ENCODE data around the gene VWA7. TPM values are rescaled to one million over a fixed set of nuclear protein-coding genes. Genes with fewer than 3 reads are reported as not detected.

Gene VWA7
- total and polyA plus RNA-seq, 2 donors from 2014 or later: 10.2 to 32.5 TPM

DNA sequence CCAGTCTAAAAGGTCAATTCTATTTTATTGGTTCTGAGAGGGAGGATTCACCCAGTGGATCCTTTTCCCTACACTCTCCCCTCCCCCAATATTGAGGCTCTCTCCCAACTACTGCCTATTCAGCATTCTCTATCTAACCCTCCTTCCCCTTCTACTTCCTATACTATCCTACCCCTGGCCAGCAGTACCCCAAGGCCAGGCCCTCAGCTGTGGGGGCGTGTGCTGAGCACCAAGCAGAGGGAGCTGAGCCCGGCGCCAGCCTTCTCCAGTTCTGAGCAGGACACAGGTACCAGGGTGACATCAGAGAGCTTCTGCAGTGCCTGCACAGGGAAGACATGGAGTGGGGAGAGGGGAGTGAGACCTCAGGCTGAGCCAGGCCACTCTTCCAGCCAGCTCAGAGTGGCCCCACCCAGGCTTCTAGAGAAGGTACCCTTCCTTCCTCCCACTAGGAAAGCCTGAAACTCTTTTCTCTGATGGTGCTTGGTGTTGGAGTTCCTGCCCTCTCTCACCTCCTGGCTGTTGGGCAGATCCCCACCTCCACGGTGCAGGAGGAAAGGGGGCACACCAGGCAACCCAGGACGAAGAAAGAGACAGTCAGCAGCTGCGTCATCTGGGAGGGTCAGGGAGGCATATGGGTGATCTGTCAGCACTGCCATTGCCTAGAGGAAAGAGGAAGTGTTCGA, 50.0 kb downstream of the VWA7 start:
- intact Hi-C loops (cut with DNase I): no loop called here
- Histone ChIP-seq H3K9me3 (ENCODE audit: control insufficient read depth in 2 of 3, insufficient read depth in 1 of 3, low read length in 3 of 3) (no peaks in the 10 kb centered on the region), H3K36me3 (ENCODE audit: control insufficient read depth in 2 of 3, insufficient read depth in 3 of 3, low read length in 3 of 3) (peaks cover 7 to 37% (median 20%) of the 10 kb centered on the region in 3 donors), H3K27ac (ENCODE audit: low read depth in 2 of 2, low read length in 2 of 2) (peak overlapping the region in 1 of 2 donors; percentile 5), H3K4me3 (ENCODE audit: low read length in 3 of 3) (no peak overlapping the region), H3K4me1 (ENCODE audit: control insufficient read depth in 2 of 3, insufficient read depth in 2 of 3, low read depth in 1 of 3, low read length in 3 of 3) (peaks cover 0 to 12% (median 0%) of the 10 kb centered on the region in 3 donors), H3K9ac (ENCODE audit: low read length in 3 of 3) (no peak overlapping the region), H3K27me3 (ENCODE audit: control insufficient read depth, insufficient read depth, low read length) (no peaks in the 10 kb centered on the region)
- peak in 1 of 5 donors; percentile 65 for DNase-seq
- TF ChIP-seq, protein P1, sequence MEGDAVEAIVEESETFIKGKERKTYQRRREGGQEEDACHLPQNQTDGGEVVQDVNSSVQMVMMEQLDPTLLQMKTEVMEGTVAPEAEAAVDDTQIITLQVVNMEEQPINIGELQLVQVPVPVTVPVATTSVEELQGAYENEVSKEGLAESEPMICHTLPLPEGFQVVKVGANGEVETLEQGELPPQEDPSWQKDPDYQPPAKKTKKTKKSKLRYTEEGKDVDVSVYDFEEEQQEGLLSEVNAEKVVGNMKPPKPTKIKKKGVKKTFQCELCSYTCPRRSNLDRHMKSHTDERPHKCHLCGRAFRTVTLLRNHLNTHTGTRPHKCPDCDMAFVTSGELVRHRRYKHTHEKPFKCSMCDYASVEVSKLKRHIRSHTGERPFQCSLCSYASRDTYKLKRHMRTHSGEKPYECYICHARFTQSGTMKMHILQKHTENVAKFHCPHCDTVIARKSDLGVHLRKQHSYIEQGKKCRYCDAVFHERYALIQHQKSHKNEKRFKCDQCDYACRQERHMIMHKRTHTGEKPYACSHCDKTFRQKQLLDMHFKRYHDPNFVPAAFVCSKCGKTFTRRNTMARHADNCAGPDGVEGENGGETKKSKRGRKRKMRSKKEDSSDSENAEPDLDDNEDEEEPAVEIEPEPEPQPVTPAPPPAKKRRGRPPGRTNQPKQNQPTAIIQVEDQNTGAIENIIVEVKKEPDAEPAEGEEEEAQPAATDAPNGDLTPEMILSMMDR (IDR thresholded peaks at IDR 0.05; ENCODE audit: borderline replicate concordance, extremely low read depth, insufficient read depth): no peak
- FAIRE-seq: no peak

DNA sequence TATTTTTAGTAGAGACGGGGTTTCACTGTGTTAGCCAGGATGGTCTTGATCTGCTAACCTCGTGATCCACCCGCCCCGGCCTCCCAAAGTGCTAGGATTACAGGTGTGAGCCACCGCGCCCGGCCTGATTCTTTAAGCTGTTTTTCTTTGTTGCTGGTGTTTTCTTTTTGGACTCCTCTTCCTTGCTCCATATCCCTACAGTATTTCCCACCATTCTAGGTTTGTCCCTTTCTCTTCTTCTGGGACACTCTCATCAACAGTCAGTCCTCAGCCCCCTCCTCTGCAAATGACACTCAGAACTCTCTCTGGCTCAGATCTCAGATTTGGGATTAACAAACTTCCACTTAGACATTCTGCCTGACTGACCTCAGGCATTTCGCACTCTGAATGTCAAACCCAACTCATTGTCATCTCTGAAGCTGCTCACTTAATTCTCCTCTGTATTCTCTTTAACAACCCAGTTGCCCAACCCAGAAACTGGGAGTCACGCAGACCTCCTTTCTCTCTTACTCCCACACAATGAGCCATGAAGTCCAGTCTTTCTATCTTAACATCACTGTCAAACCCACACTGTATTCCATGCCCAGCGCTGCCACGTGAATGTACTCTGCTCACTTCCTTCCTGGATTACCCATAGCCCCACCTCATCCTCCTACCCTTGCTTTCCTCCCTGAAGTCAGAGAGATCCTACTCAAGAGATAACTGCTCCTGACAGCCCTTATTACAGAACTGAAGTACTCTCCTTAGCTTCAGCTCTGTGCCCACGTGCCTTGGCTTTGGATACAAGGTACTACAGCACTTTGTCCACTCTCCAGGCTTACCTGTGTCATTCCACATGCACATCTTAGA, 51.4 kb downstream of the VWA7 start:
- DNase-seq (peak in 1 of 5 donors; percentile 4), FAIRE-seq (no peak)

DNA sequence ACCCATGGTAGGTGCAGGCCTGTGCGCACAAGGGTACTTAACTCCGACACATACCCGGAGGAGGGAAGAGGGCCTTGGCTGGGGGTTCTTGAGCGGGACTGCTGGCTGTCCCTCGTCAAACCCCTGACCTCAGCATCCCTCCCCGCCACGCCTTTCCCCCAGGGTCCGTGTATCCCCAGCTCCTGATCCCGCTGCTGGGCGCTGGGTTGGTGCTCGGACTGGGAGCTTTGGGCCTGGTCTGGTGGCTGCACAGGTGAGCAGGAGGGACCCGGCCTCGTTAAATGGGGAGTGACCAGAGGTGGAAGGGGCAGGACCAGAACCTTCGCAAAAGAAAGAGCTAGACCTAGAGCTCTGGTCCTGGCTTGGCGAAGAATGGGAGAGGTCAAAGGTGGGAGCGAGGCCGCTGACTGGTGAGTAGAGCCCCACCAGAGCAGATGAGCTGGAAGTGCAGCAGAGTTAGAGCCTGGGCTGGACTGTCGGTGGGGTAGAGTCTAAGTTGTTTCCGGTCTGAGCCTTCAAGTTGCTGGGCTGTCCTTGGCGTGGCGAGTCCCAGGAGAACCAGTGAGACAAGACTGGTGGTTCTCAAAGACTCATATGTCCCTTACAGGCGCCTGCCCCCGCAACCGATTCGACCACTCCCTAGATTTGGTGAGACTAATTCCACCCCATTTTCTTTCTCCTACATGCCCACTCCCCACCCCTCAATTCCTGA, 53.0 kb downstream of the VWA7 start:
- no peak overlapping the region for H3K9ac ChIP-seq (ENCODE audit: low read length in 3 of 3)
- TF ChIP-seq, protein P1 (IDR thresholded peaks at IDR 0.05; ENCODE audit: borderline replicate concordance, extremely low read depth, insufficient read depth): no peak
- intact Hi-C loops (cut with DNase I): no loop called here
- peaks cover 7 to 25% (median 10%) of the 10 kb centered on the region in 3 donors for H3K36me3 ChIP-seq (ENCODE audit: control insufficient read depth in 2 of 3, insufficient read depth in 3 of 3, low read length in 3 of 3)
- H3K27me3 ChIP-seq (ENCODE audit: control insufficient read depth, insufficient read depth, low read length): no peaks in the 10 kb centered on the region
- no peak for FAIRE-seq
- peaks cover 0 to 6% (median 0%) of the 10 kb centered on the region in 3 donors for H3K4me1 ChIP-seq (ENCODE audit: control insufficient read depth in 2 of 3, insufficient read depth in 2 of 3, low read depth in 1 of 3, low read length in 3 of 3)
- H3K9me3 ChIP-seq (ENCODE audit: control insufficient read depth in 2 of 3, insufficient read depth in 1 of 3, low read length in 3 of 3): no peaks in the 10 kb centered on the region
- no peak overlapping the region for H3K27ac ChIP-seq (ENCODE audit: low read depth in 2 of 2, low read length in 2 of 2)
- no peak overlapping the region for H3K4me3 ChIP-seq (ENCODE audit: low read length in 3 of 3)
- no peak for DNase-seq

More for the DNA sequence above, 51.4 kb downstream of the VWA7 start:
- no peak overlapping the region for H3K4me3 ChIP-seq (ENCODE audit: low read length in 3 of 3)
- peaks cover 0 to 9% (median 0%) of the 10 kb centered on the region in 3 donors for H3K4me1 ChIP-seq (ENCODE audit: control insufficient read depth in 2 of 3, insufficient read depth in 2 of 3, low read depth in 1 of 3, low read length in 3 of 3)
- H3K36me3 ChIP-seq (ENCODE audit: control insufficient read depth in 2 of 3, insufficient read depth in 3 of 3, low read length in 3 of 3): peaks cover 7 to 25% (median 11%) of the 10 kb centered on the region in 3 donors
- TF ChIP-seq, protein P1 (IDR thresholded peaks at IDR 0.05; ENCODE audit: borderline replicate concordance, extremely low read depth, insufficient read depth): no peak
- H3K9ac ChIP-seq (ENCODE audit: low read length in 3 of 3): no peak overlapping the region
- intact Hi-C loops (cut with DNase I): no loop called here
- H3K9me3 ChIP-seq (ENCODE audit: control insufficient read depth in 2 of 3, insufficient read depth in 1 of 3, low read length in 3 of 3): no peaks in the 10 kb centered on the region
- H3K27me3 ChIP-seq (ENCODE audit: control insufficient read depth, insufficient read depth, low read length): no peaks in the 10 kb centered on the region
- H3K27ac ChIP-seq (ENCODE audit: low read depth in 2 of 2, low read length in 2 of 2): no peak overlapping the region
